ENCODE results near the gene HS6ST2. TPM values are rescaled to one million over a fixed set of nuclear protein-coding genes. Genes with fewer than 3 reads are reported as not detected.

HS6ST2 gene
- total and polyA plus RNA-seq, 4 donors, result under 0.01 to 1.4 (median 0.01) TPM; not detected in 1

DNA sequence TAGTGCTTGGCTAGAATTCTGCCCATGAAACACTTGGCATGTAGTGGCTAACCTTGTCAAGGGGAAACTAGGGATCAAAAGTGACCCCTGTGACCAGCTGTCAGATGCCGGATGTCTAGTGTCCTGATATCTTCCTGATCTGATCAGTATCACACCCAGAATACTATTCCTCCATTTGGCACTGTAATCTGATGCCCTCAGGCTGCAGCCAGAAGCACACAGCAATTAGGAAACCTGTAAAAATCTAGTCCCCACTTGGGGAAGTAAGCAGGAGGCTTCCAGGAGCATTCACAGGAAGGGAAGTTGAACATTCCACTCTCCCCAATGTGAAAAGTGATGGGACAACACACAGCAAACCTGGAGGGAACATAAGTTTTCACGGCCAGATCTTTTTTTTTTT lies 125.1 kb downstream of the HS6ST2 start:
- Histone ChIP-seq H3K9me3 (ENCODE audit: control insufficient read depth in 4 of 4, low read length in 3 of 4) (no peaks in the 10 kb centered on the region), H3K36me3 (ENCODE audit: control insufficient read depth in 4 of 4, insufficient read depth in 3 of 4, low read depth in 1 of 4, low read length in 3 of 4) (no peaks in the 10 kb centered on the region), H3K9ac (ENCODE audit: low read depth in 1 of 2, low read length in 2 of 2) (no peak overlapping the region), H3K27me3 (ENCODE audit: control insufficient read depth in 4 of 4, insufficient read depth in 4 of 4, low read length in 3 of 4) (peaks cover 0 to 3% (median 0%) of the 10 kb centered on the region in 4 donors), H3K4me1 (ENCODE audit: control insufficient read depth in 4 of 4, insufficient read depth in 4 of 4, low read length in 3 of 4) (no peaks in the 10 kb centered on the region), H3K27ac (ENCODE audit: low read depth in 1 of 2, low read length in 2 of 2) (no peak overlapping the region), H3K4me3 (ENCODE audit: low read depth in 1 of 3, low read length in 3 of 3) (no peak overlapping the region)
- 72% methylated on average over 2 of the region's 2 CpGs for WGBS
- no peak for DNase-seq (ENCODE audit: low spot score)
- TF ChIP-seq, protein P1, sequence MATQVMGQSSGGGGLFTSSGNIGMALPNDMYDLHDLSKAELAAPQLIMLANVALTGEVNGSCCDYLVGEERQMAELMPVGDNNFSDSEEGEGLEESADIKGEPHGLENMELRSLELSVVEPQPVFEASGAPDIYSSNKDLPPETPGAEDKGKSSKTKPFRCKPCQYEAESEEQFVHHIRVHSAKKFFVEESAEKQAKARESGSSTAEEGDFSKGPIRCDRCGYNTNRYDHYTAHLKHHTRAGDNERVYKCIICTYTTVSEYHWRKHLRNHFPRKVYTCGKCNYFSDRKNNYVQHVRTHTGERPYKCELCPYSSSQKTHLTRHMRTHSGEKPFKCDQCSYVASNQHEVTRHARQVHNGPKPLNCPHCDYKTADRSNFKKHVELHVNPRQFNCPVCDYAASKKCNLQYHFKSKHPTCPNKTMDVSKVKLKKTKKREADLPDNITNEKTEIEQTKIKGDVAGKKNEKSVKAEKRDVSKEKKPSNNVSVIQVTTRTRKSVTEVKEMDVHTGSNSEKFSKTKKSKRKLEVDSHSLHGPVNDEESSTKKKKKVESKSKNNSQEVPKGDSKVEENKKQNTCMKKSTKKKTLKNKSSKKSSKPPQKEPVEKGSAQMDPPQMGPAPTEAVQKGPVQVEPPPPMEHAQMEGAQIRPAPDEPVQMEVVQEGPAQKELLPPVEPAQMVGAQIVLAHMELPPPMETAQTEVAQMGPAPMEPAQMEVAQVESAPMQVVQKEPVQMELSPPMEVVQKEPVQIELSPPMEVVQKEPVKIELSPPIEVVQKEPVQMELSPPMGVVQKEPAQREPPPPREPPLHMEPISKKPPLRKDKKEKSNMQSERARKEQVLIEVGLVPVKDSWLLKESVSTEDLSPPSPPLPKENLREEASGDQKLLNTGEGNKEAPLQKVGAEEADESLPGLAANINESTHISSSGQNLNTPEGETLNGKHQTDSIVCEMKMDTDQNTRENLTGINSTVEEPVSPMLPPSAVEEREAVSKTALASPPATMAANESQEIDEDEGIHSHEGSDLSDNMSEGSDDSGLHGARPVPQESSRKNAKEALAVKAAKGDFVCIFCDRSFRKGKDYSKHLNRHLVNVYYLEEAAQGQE (IDR thresholded peaks at IDR 0.05), result no peak
- TF ChIP-seq RAD21 (IDR thresholded peaks at IDR 0.05) (no peak), SP1 (IDR thresholded peaks at IDR 0.05) (no peak), HNF4G (IDR thresholded peaks at IDR 0.05) (no peak), HNF4A (conservative IDR thresholded peaks at IDR 0.05) (no peak), GABPA (IDR thresholded peaks at IDR 0.05 in 1 of 2, conservative IDR thresholded peaks at IDR 0.05 in 1 of 2) (no peak), RXRA (IDR thresholded peaks at IDR 0.05) (no peak), FOXA1 (IDR thresholded peaks at IDR 0.05) (no peak), JUND (IDR thresholded peaks at IDR 0.05) (no peak), YY1 (IDR thresholded peaks at IDR 0.05) (no peak), TAF1 (conservative IDR thresholded peaks at IDR 0.05) (no peak), NR2F2 (IDR thresholded peaks at IDR 0.05) (no peak)
- TF ChIP-seq, protein P2, sequence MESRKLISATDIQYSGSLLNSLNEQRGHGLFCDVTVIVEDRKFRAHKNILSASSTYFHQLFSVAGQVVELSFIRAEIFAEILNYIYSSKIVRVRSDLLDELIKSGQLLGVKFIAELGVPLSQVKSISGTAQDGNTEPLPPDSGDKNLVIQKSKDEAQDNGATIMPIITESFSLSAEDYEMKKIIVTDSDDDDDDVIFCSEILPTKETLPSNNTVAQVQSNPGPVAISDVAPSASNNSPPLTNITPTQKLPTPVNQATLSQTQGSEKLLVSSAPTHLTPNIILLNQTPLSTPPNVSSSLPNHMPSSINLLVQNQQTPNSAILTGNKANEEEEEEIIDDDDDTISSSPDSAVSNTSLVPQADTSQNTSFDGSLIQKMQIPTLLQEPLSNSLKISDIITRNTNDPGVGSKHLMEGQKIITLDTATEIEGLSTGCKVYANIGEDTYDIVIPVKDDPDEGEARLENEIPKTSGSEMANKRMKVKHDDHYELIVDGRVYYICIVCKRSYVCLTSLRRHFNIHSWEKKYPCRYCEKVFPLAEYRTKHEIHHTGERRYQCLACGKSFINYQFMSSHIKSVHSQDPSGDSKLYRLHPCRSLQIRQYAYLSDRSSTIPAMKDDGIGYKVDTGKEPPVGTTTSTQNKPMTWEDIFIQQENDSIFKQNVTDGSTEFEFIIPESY (IDR thresholded peaks at IDR 0.05), result no peak
- TF ChIP-seq, protein P3, sequence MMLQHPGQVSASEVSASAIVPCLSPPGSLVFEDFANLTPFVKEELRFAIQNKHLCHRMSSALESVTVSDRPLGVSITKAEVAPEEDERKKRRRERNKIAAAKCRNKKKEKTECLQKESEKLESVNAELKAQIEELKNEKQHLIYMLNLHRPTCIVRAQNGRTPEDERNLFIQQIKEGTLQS (IDR thresholded peaks at IDR 0.05), result no peak
- TF ChIP-seq, protein P4, sequence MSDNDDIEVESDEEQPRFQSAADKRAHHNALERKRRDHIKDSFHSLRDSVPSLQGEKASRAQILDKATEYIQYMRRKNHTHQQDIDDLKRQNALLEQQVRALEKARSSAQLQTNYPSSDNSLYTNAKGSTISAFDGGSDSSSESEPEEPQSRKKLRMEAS (IDR thresholded peaks at IDR 0.05), result no peak

DNA sequence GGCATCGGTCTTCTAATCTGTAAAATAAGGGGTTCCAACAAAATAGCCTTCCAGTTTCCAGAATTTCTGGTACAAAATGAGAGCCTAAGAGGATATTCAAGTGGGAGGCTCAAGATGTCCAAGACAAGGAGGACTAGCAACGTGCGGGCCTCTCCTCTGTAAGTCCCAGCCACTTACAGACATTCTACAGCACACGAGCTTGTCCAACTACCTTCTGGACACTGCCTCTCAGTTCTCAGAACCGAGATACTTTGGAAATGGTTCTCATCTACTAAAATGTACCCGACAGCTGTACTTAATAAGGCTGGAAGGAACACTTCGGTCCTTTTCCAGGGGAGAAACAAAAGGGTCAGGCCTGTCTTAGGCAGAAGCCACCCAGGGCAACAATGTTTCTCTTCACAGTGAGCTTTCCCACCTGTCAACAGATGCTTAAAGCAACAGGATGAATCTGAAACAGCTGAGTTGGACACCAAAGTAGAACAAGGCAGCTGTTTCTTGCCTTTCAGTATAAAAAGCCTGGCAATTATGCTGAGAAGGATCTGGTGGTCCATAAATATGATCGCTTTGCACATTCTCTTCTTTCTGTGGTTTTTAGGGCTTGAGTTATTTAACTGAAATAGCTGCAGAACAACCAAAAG lies 127.0 kb downstream of the HS6ST2 start:
- no peak overlapping the region for H3K27ac ChIP-seq (ENCODE audit: low read depth in 1 of 2, low read length in 2 of 2)
- no peak for DNase-seq (ENCODE audit: low spot score)
- 87% methylated on average over 8 of the region's 8 CpGs for WGBS

More for the DNA sequence above, 127.0 kb downstream of the HS6ST2 start:
- no peaks in the 10 kb centered on the region for H3K4me1 ChIP-seq (ENCODE audit: control insufficient read depth in 4 of 4, insufficient read depth in 4 of 4, low read length in 3 of 4)
- no peaks in the 10 kb centered on the region for H3K36me3 ChIP-seq (ENCODE audit: control insufficient read depth in 4 of 4, insufficient read depth in 3 of 4, low read depth in 1 of 4, low read length in 3 of 4)
- H3K4me3 ChIP-seq (ENCODE audit: low read depth in 1 of 3, low read length in 3 of 3), result no peak overlapping the region
- no peak overlapping the region for H3K9ac ChIP-seq (ENCODE audit: low read depth in 1 of 2, low read length in 2 of 2)
- peaks cover 0 to 3% (median 0%) of the 10 kb centered on the region in 4 donors for H3K27me3 ChIP-seq (ENCODE audit: control insufficient read depth in 4 of 4, insufficient read depth in 4 of 4, low read length in 3 of 4)
- TF ChIP-seq, protein P2 (IDR thresholded peaks at IDR 0.05), result no peak
- TF ChIP-seq FOXA1 (IDR thresholded peaks at IDR 0.05) (no peak), FOXA2 (IDR thresholded peaks at IDR 0.05) (no peak), GABPA (IDR thresholded peaks at IDR 0.05 in 1 of 2, conservative IDR thresholded peaks at IDR 0.05 in 1 of 2) (no peak), YY1 (IDR thresholded peaks at IDR 0.05) (no peak)
- TF ChIP-seq, protein P1 (IDR thresholded peaks at IDR 0.05), result no peak
- TF ChIP-seq, protein P3 (IDR thresholded peaks at IDR 0.05), result no peak
- TF ChIP-seq, protein P5, sequence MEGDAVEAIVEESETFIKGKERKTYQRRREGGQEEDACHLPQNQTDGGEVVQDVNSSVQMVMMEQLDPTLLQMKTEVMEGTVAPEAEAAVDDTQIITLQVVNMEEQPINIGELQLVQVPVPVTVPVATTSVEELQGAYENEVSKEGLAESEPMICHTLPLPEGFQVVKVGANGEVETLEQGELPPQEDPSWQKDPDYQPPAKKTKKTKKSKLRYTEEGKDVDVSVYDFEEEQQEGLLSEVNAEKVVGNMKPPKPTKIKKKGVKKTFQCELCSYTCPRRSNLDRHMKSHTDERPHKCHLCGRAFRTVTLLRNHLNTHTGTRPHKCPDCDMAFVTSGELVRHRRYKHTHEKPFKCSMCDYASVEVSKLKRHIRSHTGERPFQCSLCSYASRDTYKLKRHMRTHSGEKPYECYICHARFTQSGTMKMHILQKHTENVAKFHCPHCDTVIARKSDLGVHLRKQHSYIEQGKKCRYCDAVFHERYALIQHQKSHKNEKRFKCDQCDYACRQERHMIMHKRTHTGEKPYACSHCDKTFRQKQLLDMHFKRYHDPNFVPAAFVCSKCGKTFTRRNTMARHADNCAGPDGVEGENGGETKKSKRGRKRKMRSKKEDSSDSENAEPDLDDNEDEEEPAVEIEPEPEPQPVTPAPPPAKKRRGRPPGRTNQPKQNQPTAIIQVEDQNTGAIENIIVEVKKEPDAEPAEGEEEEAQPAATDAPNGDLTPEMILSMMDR (IDR thresholded peaks at IDR 0.05; ENCODE audit: low read depth, low read length, missing input control), result no peak
- no peaks in the 10 kb centered on the region for H3K9me3 ChIP-seq (ENCODE audit: control insufficient read depth in 4 of 4, low read length in 3 of 4)
